GM18873 (cell line): ENCODE measurements around the gene ADH6.
"Not testable (repeated sequence)": the region's sequence is repeated elsewhere in the genome, so short reads cannot be mapped to it uniquely, and the experiment has no call there.

Experiments
- ATAC-seq: cut with Tn5 transposase; IDR thresholded peaks from one replicate; pipeline ENCODE4 v1.9.1; 2021; ENCODE audit warnings: mild to moderate bottlenecking, moderate library complexity, moderate number of reproducible peaks; ENCODE audit not compliant: unreplicated experiment, low FRiP score

ADH6 gene

DNA sequence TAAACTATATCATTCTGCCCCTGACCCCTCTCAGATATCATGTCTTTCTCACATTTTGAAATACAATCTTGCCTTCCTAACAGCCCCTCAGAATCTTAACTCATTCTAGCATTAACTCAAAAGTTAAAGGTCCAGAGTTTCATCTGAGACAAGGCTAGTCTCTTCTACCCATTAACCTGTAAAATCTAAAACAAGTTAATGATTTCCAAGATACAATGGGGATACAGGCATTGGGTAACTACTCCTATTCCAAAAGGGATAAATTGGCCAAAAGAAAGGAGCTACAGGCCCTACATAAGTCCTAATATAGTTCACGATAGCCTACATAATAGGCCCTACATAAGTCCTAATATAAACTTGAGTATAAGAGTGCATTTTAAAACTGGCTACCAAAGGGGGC is 18.9 kb downstream of the ADH6 start:
- no peak for ATAC-seq

DNA sequence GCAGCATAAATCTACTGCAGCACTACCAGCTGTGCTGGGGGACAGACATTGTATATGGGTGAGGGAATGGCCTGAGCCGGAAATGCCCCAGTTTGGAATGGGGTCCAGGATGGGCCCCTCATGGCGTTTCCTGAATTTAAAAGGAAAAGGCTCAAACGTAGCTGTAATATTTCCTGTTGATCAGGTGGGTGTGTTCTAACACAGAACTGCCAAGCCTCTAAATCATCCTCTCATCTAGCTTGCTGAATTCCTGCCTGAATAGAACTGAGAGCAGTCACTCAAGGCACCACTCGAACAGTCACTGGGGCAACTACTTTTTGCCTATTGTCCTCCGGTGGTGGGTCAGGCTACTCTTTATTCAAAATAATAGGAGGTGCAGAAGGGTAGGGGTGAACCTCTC is 28.7 kb downstream of the ADH6 start:
- ATAC-seq: no peak

DNA sequence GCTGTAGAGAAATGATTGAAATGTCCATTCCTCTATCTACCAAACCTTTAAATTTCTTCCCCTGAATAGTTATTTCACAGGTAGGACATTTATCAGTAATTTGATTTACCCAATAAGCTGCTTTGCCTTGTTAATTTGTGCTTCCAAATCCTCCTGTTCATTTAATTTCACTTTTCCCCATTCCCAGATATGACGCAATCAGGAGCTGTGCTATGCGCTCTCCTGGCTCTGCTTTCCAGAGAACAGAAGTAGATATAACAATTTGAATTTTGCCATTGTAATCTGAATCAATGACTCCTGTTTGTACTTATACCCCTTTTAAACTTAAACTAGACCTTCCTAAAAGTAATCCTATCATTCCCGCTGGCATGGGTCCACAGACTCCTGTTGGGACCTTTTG is 29.1 kb downstream of the ADH6 start:
- ATAC-seq: not testable (repeated sequence)

DNA sequence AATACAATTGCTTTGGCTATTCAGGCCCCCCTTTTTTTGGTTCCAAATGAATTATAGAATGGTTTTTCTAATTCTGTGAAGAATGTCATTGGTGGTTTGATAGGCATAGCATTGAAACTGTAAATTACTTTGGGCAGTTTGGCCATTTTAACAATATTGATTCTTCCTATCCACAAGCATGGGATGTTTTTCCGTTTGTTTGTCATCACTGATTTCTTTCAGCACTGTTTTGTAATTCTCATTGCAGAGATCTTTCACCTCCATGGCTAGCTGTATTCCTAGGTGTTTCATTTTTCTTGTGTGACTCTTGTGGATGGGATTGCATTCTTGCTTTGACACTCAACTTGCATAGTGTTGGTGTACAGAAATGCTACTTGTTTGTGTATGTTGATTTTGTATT is 33.0 kb downstream of the ADH6 start:
- no peak for ATAC-seq

DNA sequence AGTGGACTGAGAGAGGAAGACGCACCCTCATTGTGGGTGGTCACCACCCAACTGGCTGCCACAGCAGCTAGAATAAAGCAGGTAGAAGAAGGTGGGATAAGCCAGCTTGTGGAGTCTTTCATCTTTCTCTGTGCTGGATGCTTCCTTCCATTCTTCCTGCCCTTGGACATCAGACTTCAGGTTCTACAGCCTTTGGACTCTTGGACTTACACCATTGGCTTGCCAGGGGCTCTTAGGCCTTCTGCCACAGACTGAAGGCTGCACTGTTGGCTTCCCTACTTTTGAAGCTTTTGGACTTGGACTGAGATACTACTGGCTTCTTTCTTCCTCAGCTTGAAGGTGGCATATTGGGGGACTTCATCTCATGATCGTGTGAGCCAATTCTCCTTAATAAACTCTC is 33.5 kb downstream of the ADH6 start:
- no peak for ATAC-seq

DNA sequence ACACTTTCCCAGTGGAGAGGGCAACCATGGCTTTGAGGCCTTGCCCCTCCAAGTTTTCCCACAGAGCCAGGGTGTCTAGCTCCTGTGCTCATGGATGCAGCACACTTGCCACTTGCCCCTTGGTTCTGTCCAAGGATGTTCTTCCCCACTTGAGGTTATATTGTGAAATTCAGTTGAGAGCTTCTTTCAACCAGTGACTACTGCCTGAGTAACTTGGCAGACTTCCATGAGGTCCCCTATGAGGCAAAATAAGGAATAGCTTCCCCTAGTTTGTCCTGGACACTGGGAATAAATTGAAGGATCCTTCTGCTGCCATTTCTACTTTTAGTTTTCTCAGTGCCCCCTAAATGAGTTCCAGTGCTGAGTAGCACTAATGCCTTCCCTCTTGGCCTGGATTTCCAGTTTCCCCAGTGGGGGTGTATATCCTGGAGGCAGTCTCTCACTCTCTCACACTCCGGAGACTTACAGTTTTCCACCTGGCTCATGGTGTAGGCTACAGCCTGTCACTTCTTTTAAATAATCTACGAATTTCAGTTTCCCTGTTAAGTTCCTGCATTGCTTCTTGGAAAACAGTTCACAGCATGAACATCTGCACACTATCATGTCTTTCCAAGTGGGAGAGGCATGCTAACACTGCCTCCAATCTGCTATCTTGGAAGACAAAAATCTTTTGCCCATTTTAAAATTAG is 38.5 kb downstream of the ADH6 start:
- no peak for ATAC-seq

- ATAC-seq: no peak
Measured at GRCh38 chr4:99179626-99180025, 39.4 kb downstream of the ADH6 start.

DNA sequence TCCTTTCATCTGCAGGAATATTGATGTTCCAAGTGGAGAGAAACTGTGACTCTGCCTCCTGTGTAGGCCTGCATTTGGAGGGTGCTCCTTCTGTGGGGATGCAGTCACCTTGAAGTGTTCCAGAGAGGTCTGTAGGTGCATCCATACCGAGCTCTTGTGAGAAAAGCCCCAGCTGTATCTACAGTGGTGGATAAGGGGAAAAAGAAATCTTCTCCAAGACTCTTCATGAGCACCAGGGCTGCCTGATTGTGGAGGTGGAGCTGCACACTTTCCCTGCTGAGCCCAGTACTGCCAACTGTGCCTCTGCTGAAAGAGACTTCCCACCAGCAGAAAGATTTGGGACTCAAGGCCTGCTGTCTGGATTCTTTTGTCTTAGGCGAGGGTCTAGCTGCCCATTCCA is 39.9 kb downstream of the ADH6 start:
- no peak for ATAC-seq

DNA sequence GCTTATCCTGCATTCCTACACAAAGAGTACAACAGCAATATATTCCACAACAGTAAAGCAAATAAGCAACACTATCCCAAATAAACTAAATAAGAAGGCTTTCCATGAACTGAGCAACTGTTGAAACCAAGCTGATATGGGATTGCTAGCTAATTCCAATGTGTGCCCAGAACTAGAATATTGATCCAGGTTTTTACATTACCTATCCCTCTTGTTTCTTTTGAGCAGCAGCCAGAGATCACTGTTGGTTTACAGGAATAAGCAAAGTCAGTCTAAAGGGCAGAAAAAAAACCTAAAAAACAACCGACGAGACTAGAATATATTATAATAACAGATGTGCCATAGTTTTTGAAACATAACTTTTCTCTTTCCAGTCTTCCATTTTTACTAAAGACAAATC is 52.5 kb downstream of the ADH6 start:
- no peak for ATAC-seq

- ATAC-seq: no peak
Measured at GRCh38 chr4:99165978-99166377, 53.1 kb downstream of the ADH6 start.

- ATAC-seq: no peak
Measured at GRCh38 chr4:99161373-99162099, 57.5 kb downstream of the ADH6 start.

GRCh38 chr4:99159699-99160098 is 59.3 kb downstream of the ADH6 start:
- ATAC-seq: no peak

DNA sequence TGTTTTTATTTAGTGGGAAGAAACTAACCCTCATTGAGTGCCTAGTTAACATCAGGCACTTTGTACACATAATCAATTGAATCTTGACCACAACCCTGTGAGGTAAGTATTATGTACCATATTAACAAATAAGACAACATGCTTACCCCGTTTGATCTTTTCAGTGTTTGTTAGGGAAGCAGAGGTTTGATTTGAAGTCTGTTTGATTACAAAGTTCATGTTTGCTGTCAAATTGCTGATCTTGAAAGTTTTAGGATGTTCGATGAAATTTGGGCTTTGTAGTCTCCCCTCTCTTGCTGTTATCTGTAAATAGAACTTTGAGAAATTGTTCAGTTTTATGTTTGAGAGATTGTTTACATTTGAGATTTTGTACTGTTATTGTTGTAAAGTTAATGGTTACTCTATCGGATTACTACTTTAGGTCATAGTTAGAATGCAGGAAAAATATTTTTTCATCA is 61.5 kb downstream of the ADH6 start:
- ATAC-seq: no peak

DNA sequence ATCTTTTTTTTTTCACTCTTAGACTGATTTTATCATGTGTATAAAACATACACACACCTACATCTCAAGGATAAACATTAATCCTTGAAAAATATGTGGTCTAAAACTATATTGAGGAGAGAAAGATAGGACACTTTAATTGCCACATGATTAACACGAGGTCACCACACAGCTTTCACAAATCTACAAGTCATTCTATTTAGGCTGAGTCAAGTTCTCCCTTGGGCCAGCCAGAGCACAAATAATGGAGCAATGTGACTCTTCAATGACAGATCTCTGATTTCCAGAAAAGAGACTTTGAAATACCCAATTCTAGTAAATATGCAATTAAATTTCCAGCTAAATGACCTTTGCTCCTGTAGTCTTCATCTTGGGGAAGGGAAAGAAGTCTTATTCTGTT is 62.1 kb downstream of the ADH6 start:
- ATAC-seq: no peak

DNA sequence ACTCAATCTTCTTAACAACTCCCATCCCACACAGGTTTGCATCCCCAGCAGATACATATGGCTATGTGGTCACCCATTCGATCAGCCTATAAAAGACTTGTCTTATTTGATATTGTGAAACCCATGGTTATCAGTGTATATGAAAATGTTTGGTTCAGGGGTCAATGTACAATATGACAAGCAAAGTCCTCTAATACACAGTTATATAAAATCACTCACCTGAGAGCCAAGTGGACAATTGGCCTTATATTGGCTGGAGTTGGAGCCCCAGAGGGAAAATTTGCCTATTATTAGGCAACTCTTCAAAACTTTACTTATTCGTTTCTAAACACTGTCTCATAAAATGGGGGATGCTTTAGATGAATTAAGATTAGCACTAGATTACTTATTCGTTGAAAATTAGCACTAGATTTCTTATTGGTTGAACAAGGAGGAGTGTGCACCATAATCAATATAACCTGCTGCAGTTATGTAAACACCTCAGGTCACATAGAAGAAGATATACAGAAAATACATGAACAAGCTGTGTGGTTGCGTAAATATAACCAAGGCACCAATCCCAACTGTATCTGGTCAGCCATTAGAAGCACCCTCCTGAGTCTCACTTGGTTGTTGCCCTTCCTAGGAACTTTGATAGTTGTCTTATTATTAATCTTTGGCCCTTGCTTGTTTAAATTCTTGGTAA is 64.2 kb downstream of the ADH6 start:
- ATAC-seq: no peak
